Measurements from ENCODE around the gene POLG.

POLG gene

DNA sequence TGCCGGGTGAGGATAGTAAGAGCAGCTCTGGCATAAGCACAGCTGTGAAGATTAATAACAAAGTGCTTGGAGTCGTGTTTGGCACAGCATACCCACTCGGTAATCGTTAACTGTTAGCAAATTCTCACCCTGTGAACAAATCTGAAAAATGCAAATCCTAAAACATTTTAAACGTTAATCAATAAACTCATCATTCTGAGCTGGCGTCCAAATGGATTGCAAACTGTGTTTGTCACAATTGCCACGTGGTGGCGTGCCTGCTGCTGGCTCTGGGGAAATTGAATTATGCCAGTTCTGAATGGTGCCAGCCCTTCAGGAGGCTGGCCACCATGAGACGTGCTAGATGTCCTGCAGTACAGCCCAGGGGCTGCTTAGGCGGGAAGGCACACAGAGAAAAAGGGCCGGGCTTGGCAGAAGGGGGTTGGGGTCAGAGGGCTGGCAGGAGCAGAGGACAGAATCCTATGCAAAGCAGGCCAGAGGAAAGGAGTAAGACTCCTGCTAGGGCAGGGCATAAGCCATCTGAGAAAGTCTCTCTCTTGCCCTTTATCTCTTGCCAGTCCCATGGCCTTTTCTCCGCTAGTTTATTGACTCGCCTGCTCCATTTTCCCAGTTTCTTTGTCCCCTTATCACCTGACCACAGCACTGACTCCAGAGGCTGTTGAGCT is 22.1 kb upstream of the POLG start:
- no peak for DNase-seq (ENCODE audit: low read depth in 2 of 2)

- no peak for DNase-seq (ENCODE audit: low read depth in 2 of 2)
Measured at GRCh38 chr15:89353991-89354390, 19.4 kb upstream of the POLG start.

DNA sequence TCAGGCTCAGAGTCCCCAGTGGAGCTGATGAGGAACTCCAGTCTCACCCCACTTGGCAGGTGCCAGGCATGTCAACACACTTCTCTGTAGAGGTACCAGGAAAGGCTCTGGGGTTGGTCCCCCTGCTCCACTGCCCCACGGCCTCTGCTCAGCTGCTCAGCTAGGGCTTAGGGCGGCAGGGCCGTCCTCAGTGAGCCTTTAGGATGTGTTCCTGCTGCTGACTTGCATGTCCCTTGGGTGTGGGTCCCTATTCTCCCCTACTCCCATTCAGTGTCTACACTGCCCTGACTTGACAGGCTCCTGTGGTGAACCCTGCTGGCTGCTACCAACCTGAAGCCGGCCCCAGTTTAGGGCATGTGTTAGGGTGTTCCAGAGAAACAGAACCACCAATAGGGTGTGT is 17.9 kb upstream of the POLG start:
- DNase-seq (ENCODE audit: low read depth in 2 of 2): no peak

GRCh38 chr15:89349206-89349558 is 14.6 kb upstream of the POLG start:
- DNase-seq (ENCODE audit: low read depth in 2 of 2): no peak

DNA sequence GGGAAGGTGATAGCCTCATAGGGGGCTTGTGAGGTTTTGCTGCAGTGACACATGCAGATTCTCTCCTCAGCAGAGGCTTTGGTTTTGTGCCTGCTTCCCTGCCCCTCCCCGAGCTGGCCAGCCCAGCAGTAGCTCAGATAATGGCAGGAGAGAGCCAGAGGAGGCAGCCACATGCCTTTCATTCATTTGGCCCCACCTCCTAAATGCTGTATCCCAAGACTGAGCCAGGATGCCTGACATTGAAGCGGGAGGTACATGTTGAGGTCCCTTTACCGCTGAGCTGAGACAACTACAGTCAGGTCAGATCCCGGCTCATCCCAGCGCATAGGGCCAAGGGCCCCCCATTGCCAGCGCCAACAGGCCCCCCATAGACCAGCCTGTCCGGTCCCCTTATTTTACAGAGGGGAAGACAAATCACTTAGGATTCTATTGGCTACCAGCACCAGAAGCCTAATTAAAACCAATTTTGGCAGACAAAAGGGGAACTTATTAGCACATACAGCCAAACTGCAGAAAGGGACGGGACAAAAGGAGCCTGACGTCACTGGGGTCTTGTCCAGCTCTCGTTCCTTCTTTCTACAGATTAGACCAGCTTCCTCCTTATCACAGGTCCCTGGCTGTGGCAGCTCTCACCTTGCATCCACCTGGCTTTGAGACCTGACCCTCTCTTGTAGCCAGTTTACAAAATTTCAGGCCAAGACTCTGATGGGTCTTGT is 12.1 kb upstream of the POLG start:
- no peak for DNase-seq (ENCODE audit: low read depth in 2 of 2)

DNA sequence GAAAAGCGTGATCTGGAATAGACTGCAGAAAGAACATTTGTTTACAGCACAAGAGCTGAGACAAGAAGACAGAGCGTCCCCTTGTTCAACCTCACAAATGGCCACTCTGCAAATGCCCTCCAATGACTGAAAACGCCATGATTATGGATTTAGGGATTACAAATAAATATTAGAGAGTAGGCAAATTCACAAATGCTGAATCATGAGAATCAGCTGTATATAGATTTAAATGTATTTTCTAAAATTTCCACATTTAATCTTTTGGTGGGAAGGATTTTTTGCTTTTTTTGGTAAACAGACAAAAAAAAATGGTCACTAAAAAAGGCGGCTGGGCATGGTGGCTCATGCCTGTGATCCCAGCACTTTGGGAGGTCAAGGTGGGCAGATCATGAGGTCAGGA is 10.6 kb upstream of the POLG start:
- DNase-seq (ENCODE audit: low read depth in 2 of 2): no peak

DNA sequence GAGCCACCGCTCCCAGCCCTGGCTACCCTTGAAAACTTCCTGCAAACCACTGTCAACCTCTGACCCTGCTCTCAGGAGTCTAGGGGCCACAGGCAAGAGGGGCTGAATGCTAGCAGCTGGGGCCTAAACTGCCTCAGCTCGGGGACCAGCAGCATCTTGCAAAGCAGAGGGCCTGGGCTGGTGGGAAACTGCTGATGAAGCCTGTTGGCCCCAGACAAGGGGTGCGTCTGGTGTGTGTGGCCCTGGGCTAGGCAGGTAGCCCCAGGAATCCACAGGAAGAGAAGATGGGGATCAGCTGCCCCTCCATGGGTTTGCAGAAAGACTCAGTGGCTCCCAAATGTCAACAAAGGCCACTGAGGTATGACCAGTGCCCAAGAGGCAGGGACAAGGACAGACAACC is 8.2 kb upstream of the POLG start:
- DNase-seq (ENCODE audit: low read depth in 2 of 2): no peak

- DNase-seq (ENCODE audit: low read depth in 2 of 2): no peak
Measured at GRCh38 chr15:89341316-89342005, 6.8 kb upstream of the POLG start.

DNA sequence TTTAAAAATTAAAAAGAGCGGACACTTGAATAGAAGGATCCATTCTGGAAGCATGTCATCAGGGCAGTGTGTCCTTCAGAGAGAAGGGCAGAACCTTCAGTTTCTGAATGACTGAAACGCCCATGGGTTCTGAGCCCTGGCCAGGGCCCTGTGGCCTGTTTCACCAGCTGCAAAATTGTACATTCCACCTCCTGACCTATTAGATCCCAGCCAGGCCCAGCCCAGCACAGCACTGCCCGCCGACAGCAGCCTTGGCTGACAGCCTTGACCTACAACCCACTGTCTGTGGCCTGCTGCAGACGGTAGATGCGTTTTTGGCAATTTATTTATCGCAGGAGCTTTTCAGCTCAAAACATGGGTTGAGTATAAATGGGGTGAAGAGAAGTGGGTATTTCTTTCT is 5.9 kb upstream of the POLG start:
- DNase-seq (ENCODE audit: low read depth in 2 of 2): no peak

GRCh38 chr15:89338036-89338435 is 3.4 kb upstream of the POLG start:
- DNase-seq (ENCODE audit: low read depth in 2 of 2): no peak

- DNase-seq (ENCODE audit: low read depth in 2 of 2): no peak
Measured at GRCh38 chr15:89335298-89336041, 846 bp upstream of the POLG start.

- no peak for DNase-seq (ENCODE audit: low read depth in 2 of 2)
Measured at GRCh38 chr15:89333959-89334509, 590 bp downstream of the POLG start.

GRCh38 chr15:89333011-89333860 is 1.4 kb downstream of the POLG start:
- no peak for DNase-seq (ENCODE audit: low read depth in 2 of 2)

GRCh38 chr15:89332446-89332845 is 2.2 kb downstream of the POLG start:
- DNase-seq (ENCODE audit: low read depth in 2 of 2): no peak

DNA sequence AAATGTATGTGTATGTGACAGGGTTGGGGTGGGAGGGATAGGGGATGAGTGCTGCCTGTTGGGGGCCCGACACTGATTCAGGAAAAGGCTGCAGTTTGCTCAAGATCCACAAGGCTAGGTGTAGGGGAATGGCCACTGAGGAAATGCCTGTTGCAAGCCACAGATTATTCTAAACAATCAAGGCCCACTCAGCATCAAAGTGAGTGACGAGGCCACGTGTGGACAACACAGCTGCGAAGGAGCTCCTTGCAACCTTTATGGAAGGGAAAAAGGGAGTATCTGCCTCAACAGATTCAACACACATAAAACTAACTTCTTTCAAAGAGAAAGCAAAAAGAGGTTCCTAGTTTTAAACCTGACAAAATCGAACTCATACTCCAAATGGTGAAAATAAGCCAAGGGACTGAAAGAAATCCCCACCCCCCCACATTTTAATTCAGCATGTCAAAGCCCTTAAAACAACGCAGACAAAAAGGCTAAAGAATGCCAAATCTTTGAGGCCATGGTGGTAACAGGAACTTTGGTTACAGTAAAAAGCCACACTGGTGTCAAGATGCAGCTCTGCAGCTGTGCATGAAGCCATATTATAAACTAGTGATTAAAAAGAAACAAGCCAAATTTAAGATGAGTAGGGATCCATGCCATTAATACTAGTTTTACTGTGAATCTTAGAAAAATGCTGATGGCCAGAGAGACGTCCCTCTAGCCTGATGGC is 3.6 kb downstream of the POLG start:
- no peak for DNase-seq (ENCODE audit: low read depth in 2 of 2)

DNA sequence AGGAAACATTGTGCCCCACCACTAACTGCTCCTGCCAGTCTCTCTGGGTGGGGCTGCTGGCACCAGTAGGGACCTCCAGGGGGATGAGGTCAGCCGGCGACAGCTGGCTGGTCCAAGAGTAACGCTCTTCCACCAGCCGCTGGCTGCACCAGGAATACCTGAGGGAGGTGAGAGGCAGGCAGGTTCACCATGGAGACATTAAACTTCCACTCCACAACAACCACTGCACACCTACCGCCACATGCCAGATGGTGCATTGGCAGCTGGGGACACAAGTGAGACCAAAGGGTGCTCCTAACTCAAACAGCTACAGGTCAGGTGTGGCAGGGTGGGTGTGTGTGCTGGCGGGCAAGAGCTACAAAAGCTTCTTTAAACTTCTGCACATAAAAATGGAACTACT is 4.5 kb downstream of the POLG start:
- no peak for DNase-seq (ENCODE audit: low read depth in 2 of 2)

- DNase-seq (ENCODE audit: low read depth in 2 of 2): no peak
Measured at GRCh38 chr15:89329329-89330084, 5.1 kb downstream of the POLG start.

GRCh38 chr15:89328398-89329254 is 6.0 kb downstream of the POLG start:
- no peak for DNase-seq (ENCODE audit: low read depth in 2 of 2)

GRCh38 chr15:89327113-89327512 is 7.5 kb downstream of the POLG start:
- no peak for DNase-seq (ENCODE audit: low read depth in 2 of 2)
